Measurements from ENCODE around the gene FCHO2. TPM values are rescaled to one million over a fixed set of nuclear protein-coding genes. Genes with fewer than 3 reads are reported as not detected.

Gene FCHO2
- total and polyA plus RNA-seq, 10 of the 15 experiments (the other 5 are each of a cell fraction or from before 2014, with no cell fraction given) = 0.05 to 1.4 (median 0.18) TPM

- no peak for TF ChIP-seq ZSCAN29 (IDR thresholded peaks at IDR 0.05)
- TF ChIP-seq, protein P1, sequence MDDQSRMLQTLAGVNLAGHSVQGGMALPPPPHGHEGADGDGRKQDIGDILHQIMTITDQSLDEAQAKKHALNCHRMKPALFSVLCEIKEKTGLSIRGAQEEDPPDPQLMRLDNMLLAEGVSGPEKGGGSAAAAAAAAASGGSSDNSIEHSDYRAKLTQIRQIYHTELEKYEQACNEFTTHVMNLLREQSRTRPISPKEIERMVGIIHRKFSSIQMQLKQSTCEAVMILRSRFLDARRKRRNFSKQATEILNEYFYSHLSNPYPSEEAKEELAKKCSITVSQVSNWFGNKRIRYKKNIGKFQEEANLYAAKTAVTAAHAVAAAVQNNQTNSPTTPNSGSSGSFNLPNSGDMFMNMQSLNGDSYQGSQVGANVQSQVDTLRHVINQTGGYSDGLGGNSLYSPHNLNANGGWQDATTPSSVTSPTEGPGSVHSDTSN (IDR thresholded peaks at IDR 0.05; ENCODE audit: insufficient replicate concordance, low read depth, low read length) = no peak
- TF ChIP-seq, protein P2, sequence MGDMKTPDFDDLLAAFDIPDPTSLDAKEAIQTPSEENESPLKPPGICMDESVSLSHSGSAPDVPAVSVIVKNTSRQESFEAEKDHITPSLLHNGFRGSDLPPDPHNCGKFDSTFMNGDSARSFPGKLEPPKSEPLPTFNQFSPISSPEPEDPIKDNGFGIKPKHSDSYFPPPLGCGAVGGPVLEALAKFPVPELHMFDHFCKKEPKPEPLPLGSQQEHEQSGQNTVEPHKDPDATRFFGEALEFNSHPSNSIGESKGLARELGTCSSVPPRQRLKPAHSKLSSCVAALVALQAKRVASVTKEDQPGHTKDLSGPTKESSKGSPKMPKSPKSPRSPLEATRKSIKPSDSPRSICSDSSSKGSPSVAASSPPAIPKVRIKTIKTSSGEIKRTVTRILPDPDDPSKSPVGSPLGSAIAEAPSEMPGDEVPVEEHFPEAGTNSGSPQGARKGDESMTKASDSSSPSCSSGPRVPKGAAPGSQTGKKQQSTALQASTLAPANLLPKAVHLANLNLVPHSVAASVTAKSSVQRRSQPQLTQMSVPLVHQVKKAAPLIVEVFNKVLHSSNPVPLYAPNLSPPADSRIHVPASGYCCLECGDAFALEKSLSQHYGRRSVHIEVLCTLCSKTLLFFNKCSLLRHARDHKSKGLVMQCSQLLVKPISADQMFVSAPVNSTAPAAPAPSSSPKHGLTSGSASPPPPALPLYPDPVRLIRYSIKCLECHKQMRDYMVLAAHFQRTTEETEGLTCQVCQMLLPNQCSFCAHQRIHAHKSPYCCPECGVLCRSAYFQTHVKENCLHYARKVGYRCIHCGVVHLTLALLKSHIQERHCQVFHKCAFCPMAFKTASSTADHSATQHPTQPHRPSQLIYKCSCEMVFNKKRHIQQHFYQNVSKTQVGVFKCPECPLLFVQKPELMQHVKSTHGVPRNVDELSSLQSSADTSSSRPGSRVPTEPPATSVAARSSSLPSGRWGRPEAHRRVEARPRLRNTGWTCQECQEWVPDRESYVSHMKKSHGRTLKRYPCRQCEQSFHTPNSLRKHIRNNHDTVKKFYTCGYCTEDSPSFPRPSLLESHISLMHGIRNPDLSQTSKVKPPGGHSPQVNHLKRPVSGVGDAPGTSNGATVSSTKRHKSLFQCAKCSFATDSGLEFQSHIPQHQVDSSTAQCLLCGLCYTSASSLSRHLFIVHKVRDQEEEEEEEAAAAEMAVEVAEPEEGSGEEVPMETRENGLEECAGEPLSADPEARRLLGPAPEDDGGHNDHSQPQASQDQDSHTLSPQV (IDR thresholded peaks at IDR 0.05) = no peak
- no peak for TF ChIP-seq ASH2L (IDR thresholded peaks at IDR 0.05; ENCODE audit: borderline replicate concordance, low read depth)
Measured at GRCh38 chr5:72940082-72940481, 15.8 kb upstream of the FCHO2 start (continued).

DNA sequence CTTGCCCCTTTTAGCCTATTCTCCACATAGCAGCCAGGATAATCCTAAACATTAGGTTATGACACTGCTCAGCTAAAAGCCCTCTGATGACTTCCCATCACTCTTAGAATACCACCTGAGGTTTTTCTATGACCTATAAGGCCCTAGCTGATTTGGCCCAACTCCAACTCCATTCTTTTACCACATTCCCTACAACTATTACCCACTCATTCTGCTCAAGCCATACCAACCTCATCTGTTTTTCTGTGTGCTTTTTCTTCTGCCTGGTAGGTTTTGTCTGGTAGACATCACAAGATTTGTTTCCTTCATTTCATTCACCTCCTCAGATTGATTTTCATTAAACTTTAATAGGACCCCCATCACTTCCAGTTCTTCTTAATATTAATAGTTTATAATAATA lies 12.5 kb upstream of the FCHO2 start:
- ATAC-seq = no peak
- Histone ChIP-seq H2AFZ (ENCODE audit: control insufficient read depth, low read depth, low read length) (no peak overlapping the region), H3K27me3 (replicated peaks in 1 of 2; ENCODE audit: control insufficient read depth in 2 of 2, insufficient read depth in 2 of 2, low read length in 1 of 2) (no peaks in the 10 kb centered on the region), H4K20me1 (ENCODE audit: control insufficient read depth, insufficient read depth) (no peaks in the 10 kb centered on the region), H3K4me3 (no peak overlapping the region), H3K4me1 (ENCODE audit: control insufficient read depth, insufficient read depth, low read length) (no peaks in the 10 kb centered on the region), H3K79me2 (ENCODE audit: control insufficient read depth, insufficient read depth, low read length) (no peaks in the 10 kb centered on the region), H3K4me2 (ENCODE audit: control insufficient read depth, insufficient read depth) (no peak overlapping the region), H3K9ac (ENCODE audit: control insufficient read depth, insufficient read depth, low read length) (no peak overlapping the region), H3K9me3 (replicated peaks; ENCODE audit: control insufficient read depth, insufficient read depth, low read length) (no peaks in the 10 kb centered on the region), H3K27ac (ENCODE audit: control insufficient read depth, insufficient read depth) (no peak overlapping the region), H3K36me3 (ENCODE audit: control insufficient read depth in 2 of 2, insufficient read depth in 2 of 2, low read length in 1 of 2) (no peaks in the 10 kb centered on the region)
- no TSS peak for BruUV-seq (replicated peaks)
- RAD21 ChIA-PET (ENCODE audit: unreplicated experiment) = no interaction called here
- CTCF ChIA-PET = no interaction called here
- SMC1A ChIA-PET (ENCODE audit: uncharacterized antibody, unreplicated experiment) = no interaction called here
- no peak for FAIRE-seq
- intact Hi-C loops (cut with micrococcal nuclease; ENCODE audit: unreplicated experiment) (no loop called here), in situ Hi-C loops (cut with MboI) (no loop called here)
- no peak for DNase-seq (ENCODE audit: low read depth, low spot score)
- POLR2A ChIA-PET = no interaction called here
- TF ChIP-seq, protein P3, sequence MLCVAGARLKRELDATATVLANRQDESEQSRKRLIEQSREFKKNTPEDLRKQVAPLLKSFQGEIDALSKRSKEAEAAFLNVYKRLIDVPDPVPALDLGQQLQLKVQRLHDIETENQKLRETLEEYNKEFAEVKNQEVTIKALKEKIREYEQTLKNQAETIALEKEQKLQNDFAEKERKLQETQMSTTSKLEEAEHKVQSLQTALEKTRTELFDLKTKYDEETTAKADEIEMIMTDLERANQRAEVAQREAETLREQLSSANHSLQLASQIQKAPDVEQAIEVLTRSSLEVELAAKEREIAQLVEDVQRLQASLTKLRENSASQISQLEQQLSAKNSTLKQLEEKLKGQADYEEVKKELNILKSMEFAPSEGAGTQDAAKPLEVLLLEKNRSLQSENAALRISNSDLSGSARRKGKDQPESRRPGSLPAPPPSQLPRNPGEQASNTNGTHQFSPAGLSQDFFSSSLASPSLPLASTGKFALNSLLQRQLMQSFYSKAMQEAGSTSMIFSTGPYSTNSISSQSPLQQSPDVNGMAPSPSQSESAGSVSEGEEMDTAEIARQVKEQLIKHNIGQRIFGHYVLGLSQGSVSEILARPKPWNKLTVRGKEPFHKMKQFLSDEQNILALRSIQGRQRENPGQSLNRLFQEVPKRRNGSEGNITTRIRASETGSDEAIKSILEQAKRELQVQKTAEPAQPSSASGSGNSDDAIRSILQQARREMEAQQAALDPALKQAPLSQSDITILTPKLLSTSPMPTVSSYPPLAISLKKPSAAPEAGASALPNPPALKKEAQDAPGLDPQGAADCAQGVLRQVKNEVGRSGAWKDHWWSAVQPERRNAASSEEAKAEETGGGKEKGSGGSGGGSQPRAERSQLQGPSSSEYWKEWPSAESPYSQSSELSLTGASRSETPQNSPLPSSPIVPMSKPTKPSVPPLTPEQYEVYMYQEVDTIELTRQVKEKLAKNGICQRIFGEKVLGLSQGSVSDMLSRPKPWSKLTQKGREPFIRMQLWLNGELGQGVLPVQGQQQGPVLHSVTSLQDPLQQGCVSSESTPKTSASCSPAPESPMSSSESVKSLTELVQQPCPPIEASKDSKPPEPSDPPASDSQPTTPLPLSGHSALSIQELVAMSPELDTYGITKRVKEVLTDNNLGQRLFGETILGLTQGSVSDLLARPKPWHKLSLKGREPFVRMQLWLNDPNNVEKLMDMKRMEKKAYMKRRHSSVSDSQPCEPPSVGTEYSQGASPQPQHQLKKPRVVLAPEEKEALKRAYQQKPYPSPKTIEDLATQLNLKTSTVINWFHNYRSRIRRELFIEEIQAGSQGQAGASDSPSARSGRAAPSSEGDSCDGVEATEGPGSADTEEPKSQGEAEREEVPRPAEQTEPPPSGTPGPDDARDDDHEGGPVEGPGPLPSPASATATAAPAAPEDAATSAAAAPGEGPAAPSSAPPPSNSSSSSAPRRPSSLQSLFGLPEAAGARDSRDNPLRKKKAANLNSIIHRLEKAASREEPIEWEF (IDR thresholded peaks at IDR 0.05; ENCODE audit: insufficient replicate concordance, low read depth, low read length) = no peak
- TF ChIP-seq NR2F1 (conservative IDR thresholded peaks at IDR 0.05) (no peak), BMI1 (IDR thresholded peaks at IDR 0.05; ENCODE audit: borderline replicate concordance) (no peak), YY1 (IDR thresholded peaks at IDR 0.05; ENCODE audit: low read depth, low read length) (no peak), ZNF274 (IDR thresholded peaks at IDR 0.05; ENCODE audit: insufficient read depth, insufficient read length) (no peak), MYB (IDR thresholded peaks at IDR 0.05; ENCODE audit: borderline replicate concordance, low read depth, low read length) (no peak), SMC3 (IDR thresholded peaks at IDR 0.05; ENCODE audit: borderline replicate concordance, low read length) (no peak), CREB1 (IDR thresholded peaks at IDR 0.05; ENCODE audit: low read depth) (no peak), ZNF24 (IDR thresholded peaks at IDR 0.05) (no peak)
- TF ChIP-seq, protein P4, sequence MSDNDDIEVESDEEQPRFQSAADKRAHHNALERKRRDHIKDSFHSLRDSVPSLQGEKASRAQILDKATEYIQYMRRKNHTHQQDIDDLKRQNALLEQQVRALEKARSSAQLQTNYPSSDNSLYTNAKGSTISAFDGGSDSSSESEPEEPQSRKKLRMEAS (IDR thresholded peaks at IDR 0.05; ENCODE audit: low read depth, low read length) = no peak

All from GM12878 (cell line).